ENCODE data around the gene CD79A.
"Not testable (repeated sequence)": the region's sequence is repeated elsewhere in the genome, so short reads cannot be mapped to it uniquely, and the experiment has no call there.

Gene CD79A

GRCh38 chr19:41913538-41914423 lies 36.7 kb downstream of the CD79A start:
- DNase-seq = no peak
- in situ Hi-C loops (cut with MboI; ENCODE audit: low pct_unique_long_range_greater_than_20kb, low sequenced_read_pairs) = no loop called here

- in situ Hi-C loops (cut with MboI; ENCODE audit: low pct_unique_long_range_greater_than_20kb, low sequenced_read_pairs); DNase-seq: not testable (repeated sequence)
These were observed 37.4 kb downstream of the CD79A start for GRCh38 chr19:41914424-41914834.

DNA sequence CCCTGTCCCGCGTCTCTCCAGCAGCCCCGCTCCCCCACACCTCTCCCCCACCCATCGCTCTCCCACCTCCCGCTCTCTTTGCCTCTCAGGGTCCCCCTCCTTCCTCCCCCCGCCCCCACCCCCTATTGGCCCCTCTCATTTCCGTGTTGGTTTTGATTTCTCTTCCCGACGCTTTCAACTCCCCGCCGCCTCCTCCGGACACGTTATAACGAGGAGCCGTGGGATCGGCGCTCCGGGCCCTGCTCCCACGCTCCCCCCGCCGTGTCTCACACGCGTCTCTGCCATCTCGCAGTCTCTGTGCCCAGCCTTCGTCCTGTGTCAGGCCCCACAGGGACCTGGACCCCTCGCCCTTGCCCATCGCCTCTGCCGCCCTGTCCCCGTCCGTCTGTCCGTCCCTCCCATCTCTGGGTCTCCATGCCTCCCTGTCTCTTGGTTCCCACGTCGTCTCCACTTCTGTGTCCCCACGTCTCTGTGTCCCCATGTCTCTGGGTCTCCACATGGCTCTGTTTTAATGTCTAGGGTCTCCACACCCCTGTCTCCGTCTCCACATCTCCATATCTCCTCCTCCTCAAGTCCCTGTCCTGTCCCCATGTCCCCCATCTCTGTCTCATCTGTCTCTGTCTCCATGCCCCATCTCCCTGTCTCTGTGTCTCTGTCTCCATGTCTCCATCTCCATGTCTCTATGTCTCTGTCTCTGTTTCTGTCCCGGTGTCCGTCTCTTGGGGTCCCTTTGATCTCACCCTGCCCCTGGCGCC lies 38.1 kb downstream of the CD79A start:
- DNase-seq = no peak
- in situ Hi-C loops (cut with MboI; ENCODE audit: low pct_unique_long_range_greater_than_20kb, low sequenced_read_pairs) = no loop called here

DNA sequence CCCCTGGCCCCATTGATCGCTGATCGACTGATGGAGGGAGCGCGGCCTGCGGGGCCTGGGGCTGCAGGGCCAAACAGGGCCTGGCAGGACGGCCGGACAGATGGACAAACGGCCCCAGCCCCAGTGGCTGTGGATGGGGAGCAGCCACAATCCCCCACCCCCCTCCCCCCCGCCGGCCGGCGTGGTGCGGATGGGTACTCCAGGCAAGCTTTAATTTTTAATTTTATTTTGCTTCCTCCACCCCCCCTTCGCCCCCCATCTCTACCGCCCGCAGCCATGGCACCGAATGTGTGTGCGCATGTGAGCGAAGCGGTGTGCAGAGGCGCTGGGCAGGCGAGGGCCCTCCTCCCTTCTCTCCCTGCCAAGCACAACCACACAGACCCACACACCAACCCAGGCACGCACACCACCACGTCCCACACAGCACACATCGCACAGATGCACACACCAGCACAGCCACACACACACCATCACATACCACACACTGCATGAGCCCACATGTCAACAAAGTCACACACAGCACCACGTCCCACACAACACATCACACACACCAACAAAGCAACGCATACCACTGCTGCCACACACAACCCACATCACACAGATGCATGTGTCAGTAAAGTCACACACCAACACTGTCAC lies 38.8 kb downstream of the CD79A start:
- DNase-seq = no peak
- in situ Hi-C loops (cut with MboI; ENCODE audit: low pct_unique_long_range_greater_than_20kb, low sequenced_read_pairs) = no loop called here

GRCh38 chr19:41917676-41918075 lies 40.6 kb downstream of the CD79A start:
- no peak for DNase-seq
- in situ Hi-C loops (cut with MboI; ENCODE audit: low pct_unique_long_range_greater_than_20kb, low sequenced_read_pairs) = no loop called here

GRCh38 chr19:41918095-41918494 lies 41.0 kb downstream of the CD79A start:
- in situ Hi-C loops (cut with MboI; ENCODE audit: low pct_unique_long_range_greater_than_20kb, low sequenced_read_pairs) = no loop called here
- no peak for DNase-seq

DNA sequence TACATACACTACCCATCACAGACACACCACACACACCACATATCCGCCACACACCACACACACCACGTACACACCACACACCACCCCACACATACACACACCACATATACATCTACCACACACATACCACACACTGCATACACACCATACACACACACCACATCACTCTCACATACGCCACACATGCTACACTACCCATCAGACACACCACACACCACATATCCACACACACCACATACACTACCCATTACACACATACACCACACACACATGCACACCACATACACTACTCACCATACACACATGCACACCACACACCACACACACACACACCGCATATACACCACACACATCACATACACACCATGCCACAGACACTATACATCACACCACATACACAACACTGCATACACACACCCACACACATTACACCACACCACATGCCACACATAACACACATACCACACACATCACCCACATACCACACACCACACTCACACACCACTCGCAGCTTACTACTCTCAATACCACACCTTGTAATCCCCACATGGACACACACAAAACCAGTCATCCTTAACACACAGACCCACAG lies 41.7 kb downstream of the CD79A start:
- in situ Hi-C loops (cut with MboI; ENCODE audit: low pct_unique_long_range_greater_than_20kb, low sequenced_read_pairs) = no loop called here
- no peak for DNase-seq

GRCh38 chr19:41919948-41920712 lies 43.1 kb downstream of the CD79A start:
- DNase-seq = no peak
- in situ Hi-C loops (cut with MboI; ENCODE audit: low pct_unique_long_range_greater_than_20kb, low sequenced_read_pairs) = no loop called here

DNA sequence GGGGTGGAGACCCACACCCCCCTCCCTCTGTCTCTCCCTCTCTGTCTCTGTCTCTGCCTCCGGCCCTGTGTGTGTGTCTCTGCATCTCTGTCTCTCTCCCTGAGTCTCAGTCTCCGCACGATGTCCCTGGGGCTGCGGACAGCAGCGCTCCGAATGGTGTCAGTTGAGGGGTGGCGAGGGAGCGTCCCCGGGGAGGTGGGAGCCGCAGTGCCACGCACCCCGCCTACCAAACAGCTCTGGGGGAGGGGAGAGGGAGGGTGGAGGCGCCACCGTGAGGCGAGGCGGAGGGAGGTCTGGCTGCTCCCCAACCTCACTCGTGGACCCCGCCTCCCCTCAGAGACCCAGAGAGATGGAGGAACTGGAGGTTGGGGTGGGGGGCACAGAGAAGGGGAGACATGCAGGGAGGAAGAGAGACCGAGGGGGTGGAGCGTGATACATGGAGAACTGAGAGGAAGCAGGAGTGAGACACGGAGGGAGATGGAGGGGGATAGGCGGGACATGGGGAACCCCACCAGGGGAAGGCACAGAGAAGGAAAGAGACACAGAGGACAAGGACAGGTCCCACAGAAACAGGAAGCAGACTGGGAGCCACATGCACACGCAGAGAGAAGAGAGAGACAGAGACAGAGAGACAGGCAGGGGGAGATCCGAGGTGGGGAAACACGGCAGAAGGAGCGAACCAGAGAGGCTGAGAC lies 44.0 kb downstream of the CD79A start:
- no peak for DNase-seq
- in situ Hi-C loops (cut with MboI; ENCODE audit: low pct_unique_long_range_greater_than_20kb, low sequenced_read_pairs) = no loop called here

GRCh38 chr19:41921577-41922576 lies 44.8 kb downstream of the CD79A start:
- no peak for DNase-seq
- in situ Hi-C loops (cut with MboI; ENCODE audit: low pct_unique_long_range_greater_than_20kb, low sequenced_read_pairs) = no loop called here

GRCh38 chr19:41922585-41922984 lies 45.5 kb downstream of the CD79A start:
- DNase-seq = no peak
- in situ Hi-C loops (cut with MboI; ENCODE audit: low pct_unique_long_range_greater_than_20kb, low sequenced_read_pairs) = no loop called here

DNA sequence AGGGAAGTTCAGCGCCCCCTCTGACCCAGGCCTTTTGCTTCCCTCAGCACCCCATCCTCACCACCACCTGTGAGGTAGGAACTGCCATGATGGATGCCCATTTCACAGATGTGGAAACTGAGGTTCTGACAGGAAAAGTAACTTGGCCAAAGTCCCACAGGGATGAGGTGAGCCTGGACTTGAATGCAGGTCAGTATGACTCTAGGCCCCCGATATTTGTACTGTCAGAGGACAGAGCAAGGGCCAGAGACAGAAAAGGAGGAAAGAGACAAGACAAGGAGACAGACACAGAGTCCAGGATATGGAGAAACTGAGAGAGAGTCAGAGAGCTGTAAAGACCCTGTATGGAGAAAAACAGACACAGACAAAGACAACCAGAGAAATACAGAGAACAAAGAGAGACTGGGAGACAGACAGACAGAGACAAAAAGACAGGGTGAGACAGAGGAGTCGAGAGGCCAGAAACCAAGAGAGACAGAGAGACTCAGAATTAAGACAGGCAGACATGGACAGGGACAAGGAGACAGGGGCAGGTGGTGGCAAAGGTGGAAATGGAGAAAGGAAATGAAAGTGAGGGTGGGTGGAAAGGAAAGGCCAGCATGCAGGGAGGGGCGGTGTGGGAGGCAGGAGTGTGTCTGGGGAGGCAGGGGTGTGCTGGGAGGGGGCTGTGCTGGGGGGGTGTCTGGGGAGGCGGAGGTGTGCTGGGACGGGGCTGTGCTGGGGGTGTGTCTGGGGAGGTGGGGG lies 46.1 kb downstream of the CD79A start:
- DNase-seq = no peak
- in situ Hi-C loops (cut with MboI; ENCODE audit: low pct_unique_long_range_greater_than_20kb, low sequenced_read_pairs) = no loop called here

- in situ Hi-C loops (cut with MboI; ENCODE audit: low pct_unique_long_range_greater_than_20kb, low sequenced_read_pairs) = no loop called here
- no peak for DNase-seq
These were observed 47.4 kb downstream of the CD79A start for GRCh38 chr19:41924151-41925145.

DNA sequence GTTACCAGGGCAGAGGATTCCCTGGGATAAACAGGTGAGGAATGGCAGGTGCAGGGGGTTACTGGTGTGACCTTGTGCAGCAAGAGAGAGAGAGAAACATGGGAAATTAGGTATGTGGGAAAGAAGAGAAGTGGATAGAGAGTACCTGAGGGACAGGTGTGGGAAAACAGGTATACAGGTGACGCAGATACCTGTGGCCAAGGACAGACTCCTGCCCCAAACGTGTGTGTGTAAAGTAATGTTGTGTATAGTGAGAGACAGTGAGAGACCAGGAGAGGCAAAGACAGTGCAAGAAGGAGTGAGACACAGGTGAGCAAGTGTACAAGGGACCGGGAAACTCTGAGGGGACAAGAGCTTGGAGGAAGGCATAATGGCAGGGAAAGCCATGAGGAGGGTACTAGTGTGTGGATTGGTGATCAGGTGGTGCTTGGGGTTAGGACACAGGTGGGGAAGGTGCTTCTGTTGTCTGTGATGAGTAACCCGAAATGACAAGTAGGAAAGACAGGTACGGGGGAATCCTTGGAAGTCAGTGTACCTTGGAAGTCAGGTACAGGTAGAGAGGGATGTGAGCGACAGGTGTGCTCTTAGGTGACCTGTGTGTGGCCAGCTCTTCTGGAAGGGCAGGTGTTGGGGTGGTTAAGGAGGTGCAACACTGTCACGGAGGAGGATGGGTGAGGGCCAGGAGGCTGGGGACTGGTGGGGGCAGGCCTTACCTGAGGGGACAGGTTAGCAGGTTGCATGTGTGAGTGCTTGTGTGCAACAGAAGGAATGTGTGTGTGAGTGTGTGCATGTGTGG lies 48.3 kb downstream of the CD79A start:
- in situ Hi-C loops (cut with MboI; ENCODE audit: low pct_unique_long_range_greater_than_20kb, low sequenced_read_pairs) = no loop called here

More for the DNA sequence above, 48.3 kb downstream of the CD79A start:
- no peak for DNase-seq
